GM13976 (cell line): ENCODE measurements around the gene GPRC5D.

ENCODE experiments used
- DNase-seq: peaks from one replicate; pipeline ENCODE4 v3.0.0; 2012; ENCODE audit warnings: low spot score
- in situ Hi-C: fragments of 300-500 bp; cut with MboI; formaldehyde crosslinking; loops from one replicate; pipeline ENCODE4 v1.12.0; 2022; ENCODE audit warnings: low sequenced_read_pairs, mixed read lengths, inconsistent platforms; ENCODE audit not compliant: unreplicated experiment
- TF ChIP-seq, protein P1 (sequence below): IDR thresholded peaks from 2 replicates; pipeline ENCODE4 v1.5.1; 2012; ENCODE audit warnings: borderline replicate concordance, mild to moderate bottlenecking; ENCODE audit not compliant: insufficient read depth; ENCODE audit errors: extremely low read depth, missing control alignments, control extremely low read depth

GPRC5D gene

DNA sequence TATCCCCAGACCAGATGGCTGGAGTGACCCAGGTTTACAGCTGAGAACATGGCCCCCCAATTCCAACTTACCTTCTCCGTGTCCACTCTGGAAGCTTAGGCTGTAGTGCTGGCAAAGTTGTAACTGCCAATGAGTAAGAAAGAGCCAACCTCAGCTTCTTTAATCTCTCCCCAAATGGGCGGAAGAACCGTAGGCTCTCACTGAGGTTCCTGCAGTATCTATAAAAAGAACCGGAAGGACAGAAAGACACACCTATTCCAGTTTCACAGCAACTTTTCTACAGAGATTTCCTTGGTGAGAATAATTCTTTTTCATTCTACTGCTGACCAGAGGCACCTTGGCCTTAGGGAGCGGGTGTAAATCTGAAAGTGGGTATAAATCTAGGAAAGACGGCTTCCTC, at the start of gene GPRC5D:
Gene GPRC5D, minus strand, starts transcription at position 135 of the 400 bp plus-strand sequence. CDS start 1,786 bp downstream, outside the sequence.
- DNase-seq = no peak
- TF ChIP-seq, protein P1, sequence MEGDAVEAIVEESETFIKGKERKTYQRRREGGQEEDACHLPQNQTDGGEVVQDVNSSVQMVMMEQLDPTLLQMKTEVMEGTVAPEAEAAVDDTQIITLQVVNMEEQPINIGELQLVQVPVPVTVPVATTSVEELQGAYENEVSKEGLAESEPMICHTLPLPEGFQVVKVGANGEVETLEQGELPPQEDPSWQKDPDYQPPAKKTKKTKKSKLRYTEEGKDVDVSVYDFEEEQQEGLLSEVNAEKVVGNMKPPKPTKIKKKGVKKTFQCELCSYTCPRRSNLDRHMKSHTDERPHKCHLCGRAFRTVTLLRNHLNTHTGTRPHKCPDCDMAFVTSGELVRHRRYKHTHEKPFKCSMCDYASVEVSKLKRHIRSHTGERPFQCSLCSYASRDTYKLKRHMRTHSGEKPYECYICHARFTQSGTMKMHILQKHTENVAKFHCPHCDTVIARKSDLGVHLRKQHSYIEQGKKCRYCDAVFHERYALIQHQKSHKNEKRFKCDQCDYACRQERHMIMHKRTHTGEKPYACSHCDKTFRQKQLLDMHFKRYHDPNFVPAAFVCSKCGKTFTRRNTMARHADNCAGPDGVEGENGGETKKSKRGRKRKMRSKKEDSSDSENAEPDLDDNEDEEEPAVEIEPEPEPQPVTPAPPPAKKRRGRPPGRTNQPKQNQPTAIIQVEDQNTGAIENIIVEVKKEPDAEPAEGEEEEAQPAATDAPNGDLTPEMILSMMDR = no peak
- in situ Hi-C loops = no loop called here

DNA sequence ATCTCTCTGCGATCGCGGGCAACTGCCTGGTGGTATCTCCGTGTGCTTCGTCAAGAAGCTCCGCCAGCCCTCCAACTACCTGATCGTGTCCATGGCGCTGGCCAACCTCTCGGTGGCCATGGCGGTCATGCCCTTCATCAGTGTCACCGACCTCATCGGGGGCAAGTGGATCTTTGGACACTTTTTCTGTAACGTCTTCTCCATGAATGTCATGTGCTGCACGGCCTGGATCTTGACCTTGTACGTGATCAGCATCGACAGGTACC, 49.7 kb upstream of the GPRC5D start:
- TF ChIP-seq, protein P1 = no peak
- in situ Hi-C loops = no loop called here
- DNase-seq = no peak

DNA sequence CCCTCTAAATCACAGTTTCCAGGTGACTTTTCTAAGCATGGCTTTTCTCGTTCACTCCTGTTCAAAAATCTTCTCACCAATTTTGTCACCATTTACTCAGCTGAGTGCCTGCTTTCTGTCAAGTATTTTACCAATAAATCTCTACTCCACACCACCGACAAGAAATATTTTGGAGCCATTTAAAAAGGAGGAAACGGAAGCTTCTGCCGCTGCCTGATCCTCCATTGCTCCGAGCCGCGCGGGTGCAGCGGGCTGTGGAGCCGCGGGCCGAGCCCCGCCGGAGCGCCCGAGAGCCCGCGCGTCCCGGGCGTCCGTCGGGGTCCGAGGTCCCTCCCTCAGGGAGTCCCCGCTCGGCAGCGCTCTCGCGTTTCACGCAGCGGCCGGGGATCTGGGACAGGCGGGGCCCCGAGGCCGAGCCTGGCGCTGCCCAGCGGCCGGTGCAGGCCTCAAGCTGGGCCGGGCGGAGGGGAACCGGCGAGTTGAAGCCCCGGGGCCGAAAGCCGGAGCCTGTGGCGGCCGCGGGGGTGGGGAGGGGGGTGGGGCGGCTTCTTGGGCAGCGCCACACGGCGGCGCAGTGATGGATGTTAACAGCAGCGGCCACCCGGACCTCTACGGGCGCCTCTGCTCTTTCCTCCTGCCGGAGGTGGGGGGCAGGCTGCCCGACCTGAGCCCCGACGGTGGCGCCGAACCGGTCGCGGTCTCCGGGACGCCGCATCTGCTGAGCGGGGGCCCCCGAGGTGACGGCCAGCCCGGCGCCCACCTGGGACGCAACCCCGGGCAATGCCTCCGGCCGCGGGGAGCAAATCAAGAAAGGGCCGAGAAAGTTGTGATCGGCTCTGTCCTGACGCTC, 49.2 kb upstream of the GPRC5D start:
- TF ChIP-seq, protein P1 = no peak
- DNase-seq = peak; percentile 77
- in situ Hi-C loops = no loop called here

DNA sequence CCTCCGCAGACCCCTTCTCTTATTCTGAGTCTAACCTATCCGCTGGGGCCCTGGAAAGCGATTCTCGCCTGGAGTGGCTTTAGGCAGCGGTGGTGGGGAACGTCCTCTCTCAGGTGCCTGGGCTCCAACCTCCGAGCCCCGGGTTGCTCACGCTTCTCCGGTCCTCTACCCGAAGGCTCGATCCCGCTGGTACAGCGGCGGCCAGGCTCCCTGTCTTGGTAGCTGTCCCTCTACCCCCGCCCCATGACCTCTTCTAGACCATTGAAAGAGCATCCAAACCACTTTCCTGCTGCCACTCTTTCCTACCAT, 48.6 kb upstream of the GPRC5D start:
- TF ChIP-seq, protein P1 = no peak
- DNase-seq = peak; percentile 55
- in situ Hi-C loops = no loop called here

DNA sequence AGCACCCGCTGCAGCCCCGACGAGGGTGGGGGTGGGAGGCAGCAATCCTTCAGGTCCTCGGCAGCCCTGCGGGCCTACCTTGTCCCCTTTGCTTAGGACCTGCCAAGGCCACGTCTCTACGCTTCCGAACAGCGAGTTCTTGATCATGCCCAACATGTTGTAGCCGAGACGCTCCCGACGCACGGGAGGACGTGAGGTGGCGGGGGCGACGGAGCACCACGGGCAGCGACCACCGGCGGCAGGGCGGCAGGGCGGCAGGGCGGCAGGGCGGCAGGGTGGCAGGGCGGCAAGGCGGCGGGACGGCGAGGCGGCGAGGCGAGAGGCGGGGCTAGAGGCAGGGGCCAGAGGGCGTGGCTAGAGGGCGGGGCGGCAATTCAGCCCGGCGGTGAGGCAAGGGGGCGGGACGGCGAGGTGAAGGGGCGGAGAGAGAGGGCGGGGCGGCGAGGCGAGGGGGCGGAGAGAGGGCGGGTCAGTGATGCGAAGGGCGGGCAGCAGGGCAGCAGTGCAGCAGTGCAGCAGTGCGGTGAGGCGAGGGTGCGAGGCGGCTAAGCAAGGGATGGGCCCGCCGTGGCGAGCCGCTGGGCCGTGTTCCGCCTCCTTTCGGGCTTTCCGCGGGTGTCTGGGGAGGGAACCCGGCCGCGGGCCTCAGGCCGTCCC, 48.1 kb upstream of the GPRC5D start, which contains the start of gene HEBP1:
Gene HEBP1, minus strand, starts transcription at position 307 of the 657 bp plus-strand sequence. Its CDS starts 151 bp downstream, at position 156.
- TF ChIP-seq, protein P1 = no peak
- in situ Hi-C loops = no loop called here
- peak; percentile 99 for DNase-seq

DNA sequence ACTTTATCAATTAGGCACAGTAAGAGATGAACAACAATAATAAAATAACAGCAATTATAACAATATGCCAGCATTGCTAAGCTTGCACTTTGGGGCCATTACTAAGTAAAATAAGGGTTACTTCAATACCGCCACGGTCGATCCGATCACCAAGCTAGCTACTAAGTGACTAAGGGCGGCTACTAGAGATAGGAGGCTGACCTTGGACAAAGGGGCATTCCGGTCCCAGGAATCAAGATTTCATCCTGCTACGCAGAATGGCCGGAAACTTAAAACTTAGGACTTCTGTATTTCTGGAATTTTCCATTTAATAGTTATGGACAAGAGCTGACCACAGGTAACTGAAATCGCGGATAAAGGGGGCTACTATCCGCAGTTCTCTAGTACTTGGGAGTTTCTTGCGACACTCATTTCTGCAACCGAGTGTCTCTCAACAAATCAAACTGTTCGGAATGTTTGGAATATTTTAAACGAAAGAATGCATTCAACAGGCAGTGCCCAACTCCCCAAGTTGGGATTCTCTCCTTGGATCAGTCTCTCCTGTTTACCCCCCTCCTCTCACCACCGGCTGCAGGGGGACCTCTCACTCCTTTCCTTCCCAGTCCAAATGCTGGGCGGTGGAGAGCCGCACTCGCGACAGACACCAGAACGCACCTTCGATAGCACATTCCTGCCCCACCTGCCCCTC, 47.4 kb upstream of the GPRC5D start:
- DNase-seq = no peak
- in situ Hi-C loops = no loop called here
- TF ChIP-seq, protein P1 = no peak
